GM21381 (cell line): ENCODE results near the gene WDTC1.
"Not testable (repeated sequence)": the region's sequence is repeated elsewhere in the genome, so short reads cannot be mapped to it uniquely, and the experiment has no call there.

Experiments
- ATAC-seq: cut with Tn5 transposase; IDR thresholded peaks from one replicate; pipeline ENCODE4 v1.9.1; 2021; ENCODE audit warnings: mild to moderate bottlenecking, moderate library complexity; ENCODE audit not compliant: unreplicated experiment

Gene WDTC1

GRCh38 chr1:27246194-27246593, 11.8 kb downstream of the WDTC1 start:
- ATAC-seq, result no peak

- no peak for ATAC-seq
Measured at GRCh38 chr1:27253596-27253995, 19.2 kb downstream of the WDTC1 start.

- no peak for ATAC-seq
Measured at GRCh38 chr1:27255136-27255535, 20.7 kb downstream of the WDTC1 start.

- ATAC-seq, result no peak
Measured at GRCh38 chr1:27257155-27257554, 22.7 kb downstream of the WDTC1 start.

GRCh38 chr1:27258598-27258997, 24.2 kb downstream of the WDTC1 start:
- ATAC-seq, result no peak

GRCh38 chr1:27267153-27267552, 32.7 kb downstream of the WDTC1 start:
- ATAC-seq, result no peak

- ATAC-seq, result no peak
Measured at GRCh38 chr1:27269276-27269675, 34.8 kb downstream of the WDTC1 start.

GRCh38 chr1:27274204-27274603, 39.8 kb downstream of the WDTC1 start:
- no peak for ATAC-seq

GRCh38 chr1:27275696-27276095, 41.3 kb downstream of the WDTC1 start:
- ATAC-seq, result no peak

GRCh38 chr1:27284425-27285273, 50.2 kb downstream of the WDTC1 start:
- ATAC-seq, result no peak

GRCh38 chr1:27285274-27285660, 50.8 kb downstream of the WDTC1 start:
- ATAC-seq, result no peak

GRCh38 chr1:27285821-27286220, 51.4 kb downstream of the WDTC1 start:
- not testable (repeated sequence) for ATAC-seq

GRCh38 chr1:27289125-27289524, 54.7 kb downstream of the WDTC1 start:
- ATAC-seq, result not testable (repeated sequence)

- ATAC-seq, result no peak
Measured at GRCh38 chr1:27290581-27290980, 56.1 kb downstream of the WDTC1 start.

- no peak for ATAC-seq
Measured at GRCh38 chr1:27292106-27292505, 57.7 kb downstream of the WDTC1 start.

- ATAC-seq, result no peak
Measured at GRCh38 chr1:27293915-27294314, 59.5 kb downstream of the WDTC1 start.

- no peak for ATAC-seq
Measured at GRCh38 chr1:27296773-27297291, 62.4 kb downstream of the WDTC1 start.

- ATAC-seq, result no peak
Measured at GRCh38 chr1:27297903-27298302, 63.5 kb downstream of the WDTC1 start.

- ATAC-seq, result no peak
Measured at GRCh38 chr1:27298632-27299384, 64.4 kb downstream of the WDTC1 start.

- ATAC-seq, result no peak
Measured at GRCh38 chr1:27299385-27300271, 65.2 kb downstream of the WDTC1 start.
